HG02852 (cell line): ENCODE measurements around the gene RNF169.
"Not testable (repeated sequence)": the region's sequence is repeated elsewhere in the genome, so short reads cannot be mapped to it uniquely, and the experiment has no call there.

ENCODE experiments used
- ATAC-seq: cut with Tn5 transposase; IDR thresholded peaks from one replicate; pipeline ENCODE4 v1.9.1; 2021; ENCODE audit warnings: mild to moderate bottlenecking, moderate library complexity; ENCODE audit not compliant: unreplicated experiment

Gene RNF169

DNA sequence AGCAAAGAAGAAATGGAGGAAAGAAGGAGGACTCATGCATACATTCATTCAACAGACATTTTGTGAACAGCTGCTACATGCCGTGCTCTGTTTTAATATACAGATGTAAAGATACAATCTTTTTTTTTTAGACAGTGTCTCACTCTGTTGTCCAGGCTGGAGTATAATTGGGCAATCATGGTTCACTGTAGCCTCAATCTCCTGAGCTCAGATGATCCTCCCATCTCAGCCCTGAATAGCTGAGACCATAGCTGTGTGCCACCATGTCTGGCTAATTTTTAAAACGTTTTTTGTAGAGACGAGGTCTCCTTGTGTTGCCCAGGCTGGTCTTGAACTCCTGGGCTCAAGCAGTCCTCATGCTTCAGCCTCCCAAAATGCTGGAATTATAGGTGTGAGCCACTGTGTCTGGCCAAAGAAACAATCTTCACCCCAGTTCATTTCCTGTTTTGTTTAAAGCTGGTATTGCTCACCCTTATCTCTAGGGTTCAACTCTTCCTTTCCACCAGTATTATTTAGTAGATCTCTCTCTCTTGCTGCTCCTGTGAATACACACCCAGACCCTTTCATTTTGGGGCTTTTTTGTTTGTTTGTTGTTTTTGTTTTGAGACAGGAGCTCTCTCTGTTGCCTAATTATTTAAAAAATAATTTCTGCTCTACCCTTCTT lies 69.8 kb downstream of the RNF169 start:
- no peak for ATAC-seq

DNA sequence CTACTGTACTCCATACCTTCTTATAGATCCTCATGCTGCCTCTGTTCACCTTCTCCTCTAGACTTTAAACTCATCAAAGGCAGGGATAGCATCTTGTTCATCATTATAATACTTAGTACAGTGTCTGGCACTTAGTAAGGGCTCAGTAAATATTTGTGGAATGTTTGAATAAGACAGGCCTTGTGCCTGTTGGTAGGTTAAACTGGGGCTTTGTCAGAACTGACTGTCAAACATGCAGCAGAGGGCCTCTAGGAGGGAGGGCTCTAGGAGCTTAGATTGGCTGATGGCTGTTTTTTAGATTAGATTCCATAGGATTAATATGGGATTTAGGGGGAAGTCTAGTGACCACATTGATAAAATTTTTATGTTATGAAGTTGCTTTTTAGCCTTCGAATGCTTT lies 70.8 kb downstream of the RNF169 start:
- ATAC-seq, result no peak

- ATAC-seq, result no peak
Observed at GRCh38 chr11:74820763-74821162, 72.1 kb downstream of the RNF169 start.

- ATAC-seq, result no peak
Observed at GRCh38 chr11:74822170-74822569, 73.5 kb downstream of the RNF169 start.

DNA sequence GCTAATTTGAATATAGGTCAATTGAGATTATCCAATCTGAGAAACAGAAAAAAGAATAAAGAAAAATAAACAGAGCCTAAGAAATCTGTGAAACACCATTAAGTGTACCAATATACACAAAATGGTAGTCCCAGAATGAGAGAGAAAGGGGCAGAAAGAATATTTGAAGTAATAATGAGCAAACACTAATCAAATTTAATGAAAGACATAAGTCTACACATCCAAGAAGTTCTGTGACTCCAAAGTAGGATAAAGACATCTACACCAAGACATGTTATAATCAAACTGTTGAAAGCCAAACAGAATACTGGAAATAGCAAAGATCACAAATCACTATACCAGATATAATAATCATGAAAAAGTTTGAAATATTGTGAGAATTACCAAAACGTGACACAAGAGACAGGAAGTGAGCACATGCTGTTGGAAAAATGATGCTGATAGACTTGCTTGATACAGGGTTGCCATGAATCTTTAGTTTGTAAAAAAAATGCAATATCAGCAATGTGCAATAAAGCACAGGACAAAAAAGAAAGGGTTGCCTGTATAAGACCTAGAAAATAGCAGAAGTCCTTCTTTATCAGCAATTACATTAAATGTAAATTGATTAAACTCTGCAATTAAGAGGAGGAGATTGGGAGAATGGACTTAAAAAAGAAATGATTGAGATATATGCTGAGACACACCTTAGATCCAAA lies 75.8 kb downstream of the RNF169 start:
- ATAC-seq, result no peak

- not testable (repeated sequence) for ATAC-seq
Observed at GRCh38 chr11:74825596-74825995, 76.9 kb downstream of the RNF169 start.

DNA sequence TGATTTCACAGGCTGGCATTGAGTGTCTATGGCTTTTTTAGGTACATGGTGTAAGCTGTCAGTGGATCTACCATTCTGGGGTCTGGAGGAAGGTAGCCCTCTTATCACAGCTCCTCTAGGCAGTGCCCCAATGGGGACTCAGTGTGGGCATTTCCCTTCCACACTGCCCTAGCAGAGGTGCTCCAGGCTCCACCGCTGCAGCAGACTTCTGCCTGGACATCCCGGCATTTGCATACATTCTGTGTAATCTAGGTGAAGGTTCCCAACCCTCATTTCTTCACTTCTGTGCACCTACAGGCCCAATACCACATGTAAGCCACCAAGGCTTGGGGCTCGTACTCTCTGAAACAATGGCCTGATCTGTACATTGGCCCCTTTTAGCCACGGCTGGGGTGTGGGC lies 78.3 kb downstream of the RNF169 start:
- ATAC-seq, result no peak

DNA sequence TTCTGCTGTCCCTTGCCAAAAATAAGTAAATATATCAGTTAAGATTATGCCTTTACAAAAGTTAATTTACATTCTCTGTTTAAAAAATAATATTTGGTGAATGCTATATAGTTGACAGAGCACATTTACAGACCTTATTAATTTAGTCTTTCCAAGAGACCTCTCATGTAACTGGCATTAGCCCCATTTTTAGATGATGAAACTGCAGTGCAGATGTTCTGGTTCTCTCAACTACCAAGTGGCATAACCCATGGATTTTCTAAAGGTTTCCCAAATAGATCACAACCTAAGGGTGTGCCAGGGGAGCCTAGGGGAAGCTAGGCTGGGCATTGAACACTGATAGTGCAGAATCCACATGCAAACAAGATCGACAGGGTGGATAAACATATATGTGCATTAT lies 88.5 kb downstream of the RNF169 start:
- no peak for ATAC-seq

GRCh38 chr11:74838188-74838587 lies 89.5 kb downstream of the RNF169 start:
- no peak for ATAC-seq

- no peak for ATAC-seq
Observed at GRCh38 chr11:74839446-74839845, 90.8 kb downstream of the RNF169 start.

- no peak for ATAC-seq
Observed at GRCh38 chr11:74839971-74840370, 91.3 kb downstream of the RNF169 start.

- no peak for ATAC-seq
Observed at GRCh38 chr11:74840486-74840885, 91.8 kb downstream of the RNF169 start.

DNA sequence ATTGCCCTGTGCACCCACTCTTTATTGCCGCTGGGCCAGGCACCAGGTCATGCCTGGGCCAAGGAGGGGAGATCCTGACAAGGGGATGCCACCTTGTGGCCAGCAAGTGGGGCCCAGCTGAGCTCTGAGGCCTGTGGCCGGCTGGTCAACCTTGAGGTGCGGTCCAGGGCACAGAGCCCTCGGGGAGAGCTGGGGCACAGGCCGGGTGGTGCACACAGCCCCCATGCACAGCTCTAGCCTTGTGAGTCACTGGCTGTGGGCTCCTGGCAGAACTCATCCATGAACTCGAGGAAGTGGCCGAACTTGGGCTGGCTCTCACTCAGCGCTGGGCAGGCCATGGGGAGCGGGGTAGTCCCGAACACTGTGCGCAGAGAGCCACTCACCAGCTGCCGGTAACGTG lies 94.3 kb downstream of the RNF169 start:
- no peak for ATAC-seq

DNA sequence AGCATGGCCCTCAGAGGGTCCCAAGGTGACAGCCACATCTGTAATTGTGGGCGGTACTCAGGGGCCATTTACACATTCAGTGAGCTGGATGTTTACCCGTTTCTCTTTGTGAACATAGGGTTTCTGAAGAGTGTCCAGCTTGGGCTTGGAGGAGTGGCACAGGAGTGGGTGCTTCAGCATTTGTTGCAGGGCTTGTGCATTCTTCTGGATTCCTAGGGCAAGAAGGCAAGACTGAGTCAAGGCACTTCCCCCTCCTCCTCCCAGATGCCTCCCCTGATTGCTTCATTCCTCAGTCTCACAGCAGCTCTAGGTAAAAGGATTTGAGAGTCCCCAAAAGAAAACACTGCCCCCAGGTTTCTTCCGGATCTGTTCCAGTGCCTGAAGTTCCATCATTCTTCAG lies 95.4 kb downstream of the RNF169 start:
- no peak for ATAC-seq

GRCh38 chr11:74844865-74845264 lies 96.2 kb downstream of the RNF169 start:
- ATAC-seq, result no peak

- ATAC-seq, result no peak
Observed at GRCh38 chr11:74845978-74846517, 97.4 kb downstream of the RNF169 start.

DNA sequence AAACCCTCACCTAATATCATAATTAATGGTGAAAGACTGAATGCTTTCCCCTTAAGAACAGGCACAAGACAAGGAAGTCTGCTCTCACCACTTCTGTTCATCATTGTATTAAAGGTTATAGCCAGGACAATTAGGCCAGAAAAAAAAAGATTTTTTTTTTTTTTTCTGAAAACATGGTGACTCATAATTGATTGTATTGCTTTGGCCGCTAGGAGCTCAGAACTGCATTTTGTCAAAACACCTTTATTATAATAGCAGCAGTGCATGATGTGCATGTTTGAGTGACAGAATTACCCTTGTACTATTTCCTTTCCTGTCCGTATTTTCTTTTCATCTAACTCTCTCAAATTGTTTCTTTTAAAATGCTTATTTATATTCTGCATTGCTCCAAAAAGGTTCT lies 98.1 kb downstream of the RNF169 start:
- ATAC-seq, result no peak

GRCh38 chr11:74847395-74847794 lies 98.7 kb downstream of the RNF169 start:
- no peak for ATAC-seq

DNA sequence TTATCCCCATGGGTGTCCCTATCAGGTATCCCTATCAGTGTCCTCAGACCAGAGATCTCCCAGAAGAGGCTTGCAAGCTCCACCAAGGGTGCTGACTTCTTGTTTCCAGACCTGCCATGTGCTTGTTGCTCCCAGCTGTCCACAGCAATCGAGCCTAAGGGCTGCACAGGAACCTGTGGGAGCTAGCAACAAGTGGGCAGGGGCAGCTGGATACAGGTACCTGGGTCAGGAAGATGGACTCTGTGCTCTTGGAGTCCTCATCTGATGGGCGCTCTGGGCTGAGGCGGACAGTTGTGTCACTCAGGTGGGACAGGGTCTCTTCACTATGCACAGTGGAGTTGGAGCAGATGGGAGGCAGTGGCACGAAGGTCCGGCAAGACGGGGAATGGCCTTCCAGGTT lies 99.2 kb downstream of the RNF169 start:
- no peak for ATAC-seq

- ATAC-seq, result no peak
Observed at GRCh38 chr11:74849525-74850391, 101.1 kb downstream of the RNF169 start.

DNA sequence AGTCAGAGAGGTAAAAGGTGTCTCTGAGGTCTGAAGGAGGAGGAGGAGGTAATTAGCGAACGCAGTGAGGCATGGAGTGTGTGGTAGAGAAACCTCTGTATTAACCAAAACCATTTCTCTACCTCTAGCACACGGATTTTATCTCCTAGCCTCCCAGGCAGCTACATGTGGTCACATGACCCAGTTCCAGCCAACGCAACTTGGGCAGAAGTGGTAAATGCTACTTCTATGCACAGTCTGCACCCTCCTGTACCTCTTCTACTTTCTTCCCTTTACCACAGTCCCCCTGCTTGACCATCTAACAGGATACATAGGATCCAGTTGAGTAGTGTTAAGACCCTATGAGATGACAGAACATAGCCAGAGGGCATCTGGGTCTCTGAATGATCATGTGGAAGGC lies 104.6 kb downstream of the RNF169 start:
- ATAC-seq, result no peak

- no peak for ATAC-seq
Observed at GRCh38 chr11:74860743-74861142, 112.1 kb downstream of the RNF169 start.
